Thymus (tissue), 11 donors: ENCODE results near the gene LEFTY1. TPM values are rescaled to one million over a fixed set of nuclear protein-coding genes. Genes with fewer than 3 reads are reported as not detected.

Source experiments
- DNase-seq, 9 donors: peaks; one replicate each; pipeline ENCODE4 v3.0.0-alpha.2; 2013; ENCODE audit warnings: low spot score in 9 of 9, low read depth in 6 of 9, missing footprints in 1 of 9
- H3K27ac ChIP-seq, 2 donors: one replicate each; pipeline ENCODE4 v1.5.1; 2013; ENCODE audit warnings: control low read depth in 1 of 2, low read depth in 1 of 2, low read length in 1 of 2, mild to moderate bottlenecking in 1 of 2, moderate library complexity in 1 of 2
- H3K27me3 ChIP-seq, 2 donors: one replicate each; pipeline ENCODE4 v1.5.1; 2013; ENCODE audit warnings: low read length in 1 of 2; ENCODE audit not compliant: control insufficient read depth in 2 of 2, insufficient read depth in 1 of 2
- H3K36me3 ChIP-seq, 2 donors: one replicate each; pipeline ENCODE4 v1.5.1; 2013; ENCODE audit warnings: low read length in 1 of 2, mild to moderate bottlenecking in 1 of 2, moderate library complexity in 1 of 2; ENCODE audit not compliant: control insufficient read depth in 2 of 2, insufficient read depth in 2 of 2
- H3K4me1 ChIP-seq, 2 donors: one replicate each; pipeline ENCODE4 v1.5.1; 2013; ENCODE audit warnings: low read length in 2 of 2; ENCODE audit not compliant: control insufficient read depth in 2 of 2, insufficient read depth in 2 of 2
- H3K4me3 ChIP-seq, 2 donors: one replicate each; pipeline ENCODE4 v1.5.1; 2013; ENCODE audit warnings: low read length in 2 of 2, control low read depth in 1 of 2, mild to moderate bottlenecking in 1 of 2
- H3K9me3 ChIP-seq, 2 donors: one replicate each; pipeline ENCODE4 v1.5.1; 2013; ENCODE audit warnings: low read length in 1 of 2, mild to moderate bottlenecking in 1 of 2; ENCODE audit not compliant: control insufficient read depth in 2 of 2, insufficient read depth in 1 of 2
- WGBS: extraction: QIAGEN DNeasy Blood & Tissue Kit; methylation state at CpG from one replicate; pipeline ENCODE4 v1.1.7; 2013; 5-methylcytosine and 5-hydroxymethylcytosine counted together
- polyA plus RNA-seq: library from polyadenylated mRNA; stranded (reverse); fragments of 200-250 nt; gene quantifications from one replicate; pipeline ENCODE4 v1.2.3, GENCODE V29; 2013
- total RNA-seq: library from RNA; stranded (reverse); fragments of 120-200 nt; gene quantifications from one replicate; pipeline ENCODE4 v1.2.4, GENCODE V29; 2013
- donor health status: healthy.

The LEFTY1 gene
- total and polyA plus RNA-seq, 2 donors = 0.47 to 1.2 TPM

GRCh38 chr1:225870911-225871310 lies 18.0 kb downstream of the LEFTY1 start:
- Histone ChIP-seq H3K27ac (no peak overlapping the region), H3K4me3 (no peak overlapping the region), H3K9me3 (no peaks in the 10 kb centered on the region), H3K36me3 (peaks cover 69 to 89% of the 10 kb centered on the region in 2 donors), H3K4me1 (peaks cover 13 to 25% of the 10 kb centered on the region in 2 donors), H3K27me3 (no peaks in the 10 kb centered on the region)
- no peak for DNase-seq
- 93% methylated on average over 3 of the region's 3 CpGs for WGBS

- Histone ChIP-seq H3K4me1 (peaks cover 16 to 23% of the 10 kb centered on the region in 2 donors), H3K4me3 (no peak overlapping the region), H3K27me3 (no peaks in the 10 kb centered on the region), H3K9me3 (no peaks in the 10 kb centered on the region), H3K27ac (no peak overlapping the region), H3K36me3 (peaks cover 69 to 91% of the 10 kb centered on the region in 2 donors)
- DNase-seq = no peak
- 97% methylated on average over 8 of the region's 8 CpGs for WGBS
These were observed 20.2 kb downstream of the LEFTY1 start for GRCh38 chr1:225868631-225869330.

DNA sequence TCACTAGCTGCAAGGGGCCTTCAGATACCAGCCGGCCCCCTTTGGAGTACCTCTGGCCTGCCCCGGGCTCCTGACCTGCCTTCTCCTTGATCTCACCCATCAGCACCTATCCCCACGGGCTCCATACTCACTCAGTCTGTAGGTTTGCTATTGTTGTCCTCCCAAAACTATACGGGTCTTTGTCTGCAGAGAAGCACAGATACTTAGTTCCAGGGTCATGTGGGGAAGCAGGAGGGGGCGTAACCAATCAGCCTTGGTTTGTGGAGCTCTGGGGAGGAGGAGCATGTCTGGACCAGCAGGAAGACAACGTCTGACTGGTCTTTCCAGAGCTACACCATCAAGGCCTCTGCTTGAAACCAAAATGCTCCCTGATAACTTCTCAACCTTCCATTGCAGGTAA lies 22.0 kb downstream of the LEFTY1 start:
- Histone ChIP-seq H3K4me1 (peaks cover 16 to 23% of the 10 kb centered on the region in 2 donors), H3K4me3 (no peak overlapping the region), H3K27me3 (no peaks in the 10 kb centered on the region), H3K36me3 (peaks cover 75 to 91% of the 10 kb centered on the region in 2 donors), H3K27ac (peak overlapping the region in 1 of 2 donors; percentile 59), H3K9me3 (no peaks in the 10 kb centered on the region)
- no peak for DNase-seq
- WGBS = 81% methylated on average over 6 of the region's 6 CpGs

GRCh38 chr1:225866061-225866837 lies 22.7 kb downstream of the LEFTY1 start:
- no peak overlapping the region for H3K4me3 ChIP-seq

GRCh38 chr1:225865514-225865913 lies 23.4 kb downstream of the LEFTY1 start:
- Histone ChIP-seq H3K36me3 (peaks cover 75 to 91% of the 10 kb centered on the region in 2 donors), H3K27ac (peak overlapping the region; percentile 59 to 76), H3K27me3 (no peaks in the 10 kb centered on the region), H3K4me3 (no peak overlapping the region), H3K4me1 (peaks cover 16 to 23% of the 10 kb centered on the region in 2 donors), H3K9me3 (no peaks in the 10 kb centered on the region)
- DNase-seq = no peak
- 81% methylated on average over 13 of the region's 13 CpGs for WGBS

More at GRCh38 chr1:225866061-225866837, 22.7 kb downstream of the LEFTY1 start:
- 43% methylated on average over 8 of the region's 8 CpGs for WGBS
- H3K27me3 ChIP-seq = no peaks in the 10 kb centered on the region
- H3K9me3 ChIP-seq = no peaks in the 10 kb centered on the region
- peak overlapping the region; percentile 59 to 76 for H3K27ac ChIP-seq
- peak in 2 of 9 donors; percentile 50 to 71 for DNase-seq
- H3K4me1 ChIP-seq = peaks cover 16 to 23% of the 10 kb centered on the region in 2 donors
- H3K36me3 ChIP-seq = peaks cover 75 to 91% of the 10 kb centered on the region in 2 donors

DNA sequence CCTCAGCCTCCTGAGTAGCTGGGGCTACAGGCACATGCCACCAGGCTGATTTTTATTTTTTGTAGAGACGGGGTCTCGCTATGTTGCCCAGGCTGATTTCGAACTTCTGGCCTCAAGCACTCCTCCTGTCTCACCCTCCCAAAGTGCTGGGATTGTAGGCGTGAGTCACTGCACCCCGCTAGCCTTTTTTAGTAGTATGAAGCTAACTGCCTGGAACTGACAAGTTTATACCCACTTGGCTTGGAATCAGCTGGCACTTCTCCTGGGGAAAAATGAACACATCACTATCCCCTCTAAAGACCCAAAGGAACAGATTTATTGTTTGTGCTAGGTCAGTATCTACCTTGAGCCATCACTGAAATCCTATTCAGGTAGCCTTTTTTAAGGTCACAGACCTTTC lies 25.8 kb downstream of the LEFTY1 start:
- 97% methylated on average over 5 of the region's 5 CpGs for WGBS
- H3K4me3 ChIP-seq = no peak overlapping the region
- peaks cover 77 to 95% of the 10 kb centered on the region in 2 donors for H3K36me3 ChIP-seq
- DNase-seq = no peak
- no peaks in the 10 kb centered on the region for H3K9me3 ChIP-seq
- no peak overlapping the region for H3K27ac ChIP-seq
- H3K27me3 ChIP-seq = no peaks in the 10 kb centered on the region
- peaks cover 16 to 23% of the 10 kb centered on the region in 2 donors for H3K4me1 ChIP-seq

GRCh38 chr1:225862581-225862950 lies 26.4 kb downstream of the LEFTY1 start:
- no peak for DNase-seq
- Histone ChIP-seq H3K4me1 (peaks cover 16 to 23% of the 10 kb centered on the region in 2 donors), H3K4me3 (no peak overlapping the region), H3K27me3 (no peaks in the 10 kb centered on the region), H3K9me3 (no peaks in the 10 kb centered on the region), H3K36me3 (peaks cover 72 to 94% of the 10 kb centered on the region in 2 donors), H3K27ac (no peak overlapping the region)
- 97% methylated on average over 13 of the region's 13 CpGs for WGBS

- Histone ChIP-seq H3K4me1 (peaks cover 15 to 19% of the 10 kb centered on the region in 2 donors), H3K36me3 (peaks cover 71 to 91% of the 10 kb centered on the region in 2 donors), H3K9me3 (no peaks in the 10 kb centered on the region), H3K27ac (no peak overlapping the region), H3K4me3 (no peak overlapping the region), H3K27me3 (no peaks in the 10 kb centered on the region)
- 98% methylated on average over 13 of the region's 13 CpGs for WGBS
- no peak for DNase-seq
These were observed 26.9 kb downstream of the LEFTY1 start for GRCh38 chr1:225861834-225862580.
